Vagina (tissue), 2 donors: ENCODE measurements around the gene ISOC2. TPM values are rescaled to one million over a fixed set of nuclear protein-coding genes. Genes with fewer than 3 reads are reported as not detected.

Experiments used
- DNase-seq, 2 donors: peaks; one replicate each; pipeline ENCODE4 v3.0.0-alpha.2; 2017; ENCODE audit errors: extremely low spot score in 2 of 2
- H3K27ac ChIP-seq: fragments of 200-600 bp; sonication (generic); one replicate; pipeline ENCODE4 v1.5.1; 2019
- H3K27me3 ChIP-seq: fragments of 200-600 bp; sonication (generic); one replicate; pipeline ENCODE4 v1.5.1; 2019
- H3K36me3 ChIP-seq, 2 donors: fragments of 200-600 bp; sonication (generic); one replicate each; pipeline ENCODE4 v1.5.1; 2017 to 2019
- H3K4me1 ChIP-seq: fragments of 200-600 bp; sonication (generic); one replicate; pipeline ENCODE4 v1.5.1; 2019
- H3K4me3 ChIP-seq, 2 donors: fragments of 200-600 bp; sonication (generic); 1 replicate in 1 of 2; 2 replicates in 1 of 2; pipeline ENCODE4 v1.5.1; 2016 to 2019
- H3K9me3 ChIP-seq: fragments of 200-600 bp; sonication (generic); one replicate; pipeline ENCODE4 v1.5.1; 2019
- POLR2A ChIP-seq, 2 donors: fragments of 450-650 bp; IDR thresholded peaks; one replicate each; pipeline ENCODE4 v1.6.1; 2017; ENCODE audit warnings: antibody characterized with exemption in 2 of 2, mild to moderate bottlenecking in 2 of 2, moderate library complexity in 2 of 2
- POLR2AphosphoS5 ChIP-seq, 2 donors: sonication (generic); formaldehyde crosslinking; IDR thresholded peaks; one replicate each; pipeline ENCODE4 v1.9.0; 2017; ENCODE audit warnings: antibody characterized with exemption in 2 of 2, mild to moderate bottlenecking in 2 of 2, low read depth in 1 of 2; ENCODE audit not compliant: insufficient read depth in 1 of 2
- intact Hi-C: fragments of 100-400 bp; cut with DNase I; formaldehyde crosslinking; loops from one replicate; pipeline ENCODE4 v1.15.1; 2023
- total RNA-seq: library from RNA; depleted of rRNA; stranded (reverse); fragments of >200 nt; gene quantifications from one replicate; pipeline ENCODE4 v1.2.3, GENCODE V29; 2016
- TF ChIP-seq, protein P1 (sequence below), 3 experiments: fragments of 450-650 bp in 2 of 3; fragments of 200-600 bp in 1 of 3; sonication (generic) in 1 of 3; IDR thresholded peaks; one replicate each; pipeline ENCODE4 v1.5.1; 2017 to 2019; ENCODE audit warnings: antibody characterized with exemption in 3 of 3, mild to moderate bottlenecking in 2 of 3, moderate library complexity in 2 of 3

Gene ISOC2
- total RNA-seq, 1 donor from 2014 or later: 61.4 TPM

DNA sequence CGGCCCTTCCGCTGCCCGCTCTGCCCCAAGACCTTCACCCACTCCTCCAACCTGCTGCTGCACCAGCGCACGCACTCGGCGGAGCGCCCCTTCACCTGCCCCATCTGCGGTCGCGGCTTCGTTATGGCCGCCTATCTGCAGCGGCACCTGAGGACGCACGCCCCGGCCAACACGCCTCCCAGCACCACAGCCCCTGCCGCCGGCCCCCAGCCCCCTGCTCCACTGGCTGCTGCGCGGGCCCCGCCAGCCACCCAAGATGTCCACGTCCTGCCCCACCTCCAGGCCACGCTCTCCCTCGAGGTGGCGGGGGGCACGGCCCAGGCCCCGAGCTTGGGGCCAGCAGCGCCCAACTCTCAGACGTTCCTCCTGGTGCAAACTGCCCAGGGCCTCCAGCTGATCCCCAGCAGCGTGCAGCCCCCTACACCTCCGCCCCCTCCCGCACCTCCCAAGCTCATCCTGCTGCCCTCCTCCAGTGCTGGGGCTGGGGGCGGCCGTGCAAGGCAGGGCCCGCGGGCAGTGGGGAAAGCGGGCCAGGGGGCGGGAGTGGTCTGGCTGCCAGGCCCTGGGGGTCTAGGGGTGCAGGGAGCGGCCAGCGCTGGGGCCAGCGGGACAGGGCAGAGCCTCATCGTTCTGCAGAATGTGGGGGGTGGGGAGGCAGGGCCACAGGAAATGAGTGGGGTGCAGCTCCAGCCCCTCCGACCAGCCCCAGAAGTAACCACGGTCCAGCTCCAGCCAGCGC is 21.7 kb upstream of the ISOC2 start:
- TF ChIP-seq POLR2A (IDR thresholded peaks at IDR 0.05) (no peak), POLR2AphosphoS5 (IDR thresholded peaks at IDR 0.05; ENCODE audit: insufficient read depth in 1 of 2, low read depth in 1 of 2) (no peak)
- TF ChIP-seq, protein P1, sequence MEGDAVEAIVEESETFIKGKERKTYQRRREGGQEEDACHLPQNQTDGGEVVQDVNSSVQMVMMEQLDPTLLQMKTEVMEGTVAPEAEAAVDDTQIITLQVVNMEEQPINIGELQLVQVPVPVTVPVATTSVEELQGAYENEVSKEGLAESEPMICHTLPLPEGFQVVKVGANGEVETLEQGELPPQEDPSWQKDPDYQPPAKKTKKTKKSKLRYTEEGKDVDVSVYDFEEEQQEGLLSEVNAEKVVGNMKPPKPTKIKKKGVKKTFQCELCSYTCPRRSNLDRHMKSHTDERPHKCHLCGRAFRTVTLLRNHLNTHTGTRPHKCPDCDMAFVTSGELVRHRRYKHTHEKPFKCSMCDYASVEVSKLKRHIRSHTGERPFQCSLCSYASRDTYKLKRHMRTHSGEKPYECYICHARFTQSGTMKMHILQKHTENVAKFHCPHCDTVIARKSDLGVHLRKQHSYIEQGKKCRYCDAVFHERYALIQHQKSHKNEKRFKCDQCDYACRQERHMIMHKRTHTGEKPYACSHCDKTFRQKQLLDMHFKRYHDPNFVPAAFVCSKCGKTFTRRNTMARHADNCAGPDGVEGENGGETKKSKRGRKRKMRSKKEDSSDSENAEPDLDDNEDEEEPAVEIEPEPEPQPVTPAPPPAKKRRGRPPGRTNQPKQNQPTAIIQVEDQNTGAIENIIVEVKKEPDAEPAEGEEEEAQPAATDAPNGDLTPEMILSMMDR (IDR thresholded peaks at IDR 0.05): no peak
- intact Hi-C loops: no loop called here
- DNase-seq: no peak
- Histone ChIP-seq H3K4me1 (peaks cover 49% of the 10 kb centered on the region), H3K27me3 (no peaks in the 10 kb centered on the region), H3K27ac (no peak overlapping the region), H3K36me3 (no peaks in the 10 kb centered on the region), H3K9me3 (no peaks in the 10 kb centered on the region), H3K4me3 (no peak overlapping the region)

DNA sequence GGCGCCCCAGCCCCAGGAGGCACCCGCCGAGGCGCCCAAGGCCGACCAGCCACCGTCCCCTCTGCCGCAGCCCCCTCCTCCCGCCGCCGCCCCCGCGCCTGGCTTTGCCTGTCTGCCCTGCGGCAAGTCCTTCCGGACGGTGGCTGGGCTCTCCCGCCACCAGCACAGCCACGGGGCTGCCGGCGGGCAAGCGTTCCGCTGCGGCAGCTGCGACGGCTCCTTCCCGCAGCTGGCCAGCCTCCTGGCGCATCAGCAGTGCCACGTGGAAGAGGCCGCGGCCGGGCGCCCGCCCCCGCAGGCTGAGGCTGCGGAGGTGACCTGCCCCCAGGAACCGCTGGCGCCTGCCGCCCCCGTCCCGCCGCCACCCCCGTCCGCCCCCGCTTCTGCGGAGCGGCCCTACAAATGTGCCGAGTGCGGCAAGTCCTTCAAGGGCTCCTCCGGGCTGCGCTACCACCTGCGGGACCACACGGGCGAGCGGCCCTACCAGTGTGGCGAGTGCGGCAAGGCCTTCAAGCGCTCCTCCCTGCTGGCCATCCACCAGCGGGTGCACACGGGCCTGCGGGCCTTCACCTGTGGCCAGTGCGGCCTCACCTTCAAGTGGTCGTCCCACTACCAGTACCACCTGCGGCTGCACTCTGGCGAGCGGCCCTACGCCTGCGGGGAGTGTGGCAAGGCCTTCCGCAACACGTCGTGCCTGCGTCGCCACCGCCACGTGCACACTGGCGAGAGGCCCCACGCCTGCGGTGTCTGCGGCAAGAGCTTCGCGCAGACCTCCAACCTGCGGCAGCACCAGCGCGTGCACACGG is 20.9 kb upstream of the ISOC2 start:
- intact Hi-C loops: no loop called here
- H3K27me3 ChIP-seq: no peaks in the 10 kb centered on the region
- H3K27ac ChIP-seq: no peak overlapping the region
- peaks cover 49% of the 10 kb centered on the region for H3K4me1 ChIP-seq
- H3K9me3 ChIP-seq: no peaks in the 10 kb centered on the region
- no peaks in the 10 kb centered on the region for H3K36me3 ChIP-seq
- no peak for DNase-seq
- no peak for TF ChIP-seq POLR2A (IDR thresholded peaks at IDR 0.05)
- TF ChIP-seq, protein P1 (IDR thresholded peaks at IDR 0.05): no peak
- no peak for TF ChIP-seq POLR2AphosphoS5 (IDR thresholded peaks at IDR 0.05; ENCODE audit: insufficient read depth in 1 of 2, low read depth in 1 of 2)
- H3K4me3 ChIP-seq: no peak overlapping the region

DNA sequence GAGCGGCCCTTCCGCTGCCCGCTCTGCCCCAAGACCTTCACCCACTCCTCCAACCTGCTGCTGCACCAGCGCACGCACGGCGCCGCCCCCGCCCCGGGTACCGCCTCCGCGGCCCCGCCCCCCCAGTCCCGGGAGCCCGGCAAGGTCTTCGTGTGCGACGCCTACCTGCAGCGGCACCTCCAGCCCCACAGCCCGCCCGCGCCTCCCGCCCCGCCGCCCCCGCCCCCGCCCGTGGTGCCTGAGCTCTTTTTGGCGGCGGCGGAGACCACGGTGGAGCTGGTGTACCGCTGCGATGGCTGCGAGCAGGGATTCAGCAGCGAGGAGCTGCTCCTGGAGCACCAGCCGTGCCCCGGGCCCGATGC is 20.3 kb upstream of the ISOC2 start:
- intact Hi-C loops: no loop called here
- Histone ChIP-seq H3K9me3 (no peaks in the 10 kb centered on the region), H3K27me3 (no peaks in the 10 kb centered on the region), H3K4me3 (no peak overlapping the region), H3K27ac (no peak overlapping the region), H3K36me3 (no peaks in the 10 kb centered on the region), H3K4me1 (peaks cover 45% of the 10 kb centered on the region)
- no peak for DNase-seq
- TF ChIP-seq, protein P1 (IDR thresholded peaks at IDR 0.05): no peak
- TF ChIP-seq POLR2A (IDR thresholded peaks at IDR 0.05) (no peak), POLR2AphosphoS5 (IDR thresholded peaks at IDR 0.05; ENCODE audit: insufficient read depth in 1 of 2, low read depth in 1 of 2) (no peak)

DNA sequence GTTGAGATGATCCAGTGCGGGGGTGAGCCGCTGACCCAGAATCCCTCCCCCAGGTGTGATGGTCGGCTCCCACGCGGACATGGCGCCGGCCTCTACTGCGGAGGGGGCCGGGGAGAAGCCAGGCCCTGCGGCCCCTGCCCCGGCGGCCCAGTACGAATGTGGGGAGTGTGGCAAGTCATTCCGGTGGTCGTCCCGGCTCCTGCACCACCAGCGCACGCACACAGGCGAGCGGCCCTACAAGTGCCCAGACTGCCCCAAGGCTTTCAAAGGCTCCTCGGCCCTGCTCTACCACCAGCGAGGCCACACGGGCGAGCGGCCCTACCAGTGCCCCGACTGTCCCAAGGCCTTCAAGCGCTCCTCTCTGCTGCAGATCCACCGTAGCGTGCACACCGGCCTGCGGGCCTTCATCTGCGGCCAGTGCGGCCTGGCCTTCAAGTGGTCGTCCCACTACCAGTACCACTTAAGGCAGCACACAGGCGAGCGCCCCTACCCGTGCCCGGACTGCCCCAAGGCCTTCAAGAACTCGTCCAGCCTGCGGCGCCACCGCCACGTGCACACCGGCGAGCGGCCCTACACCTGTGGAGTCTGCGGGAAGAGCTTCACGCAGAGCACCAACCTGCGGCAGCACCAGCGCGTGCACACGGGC is 19.8 kb upstream of the ISOC2 start:
- no peak for DNase-seq
- Histone ChIP-seq H3K4me3 (no peak overlapping the region), H3K9me3 (no peaks in the 10 kb centered on the region), H3K36me3 (no peaks in the 10 kb centered on the region), H3K27me3 (no peaks in the 10 kb centered on the region), H3K27ac (no peak overlapping the region), H3K4me1 (peaks cover 40% of the 10 kb centered on the region)
- TF ChIP-seq POLR2A (IDR thresholded peaks at IDR 0.05): no peak
- intact Hi-C loops: no loop called here

DNA sequence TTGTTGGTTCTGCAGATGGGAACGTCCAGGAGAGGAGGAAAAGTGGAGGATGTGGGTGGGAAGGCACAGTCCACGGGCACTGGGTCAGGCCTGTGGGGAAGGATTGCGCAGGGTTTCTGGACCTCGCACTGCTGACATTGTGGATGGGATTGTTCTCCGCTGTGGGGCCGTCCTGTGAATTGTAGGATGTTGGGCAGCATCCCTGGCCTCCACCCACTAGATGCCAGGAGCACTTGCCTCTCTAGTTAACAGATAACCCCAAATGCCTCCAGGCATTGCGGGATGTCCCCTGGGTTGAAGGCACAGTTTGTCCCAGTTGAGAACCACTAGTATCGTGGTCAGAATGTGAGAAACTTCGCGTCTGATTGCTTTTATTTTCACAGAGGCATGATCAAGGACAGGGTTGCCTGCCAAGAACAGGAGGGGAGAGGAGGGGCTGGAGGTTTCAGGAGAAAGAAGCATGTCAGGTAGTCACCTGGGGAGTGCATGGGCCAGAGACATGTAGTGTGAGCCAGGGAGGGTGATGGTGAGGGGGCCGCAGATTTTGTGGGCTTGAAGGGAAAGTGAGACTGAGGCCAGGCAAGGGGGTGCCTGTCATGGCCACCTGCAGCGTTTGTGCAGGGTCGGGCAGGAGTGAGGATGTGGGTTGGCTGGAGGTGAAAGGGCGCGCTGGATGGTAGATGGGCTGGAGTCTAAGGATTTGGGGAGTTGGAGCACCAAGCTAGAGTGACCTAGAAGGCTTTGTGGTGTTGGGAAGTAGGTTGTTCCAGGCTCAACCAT is 18.2 kb upstream of the ISOC2 start:
- Histone ChIP-seq H3K36me3 (no peaks in the 10 kb centered on the region), H3K4me3 (no peak overlapping the region), H3K27ac (no peak overlapping the region), H3K4me1 (peaks cover 38% of the 10 kb centered on the region), H3K27me3 (no peaks in the 10 kb centered on the region), H3K9me3 (no peaks in the 10 kb centered on the region)
- intact Hi-C loops: no loop called here
- no peak for DNase-seq
- TF ChIP-seq, protein P1 (IDR thresholded peaks at IDR 0.05): no peak
- no peak for TF ChIP-seq POLR2AphosphoS5 (IDR thresholded peaks at IDR 0.05; ENCODE audit: insufficient read depth in 1 of 2, low read depth in 1 of 2)
- TF ChIP-seq POLR2A (IDR thresholded peaks at IDR 0.05): no peak
